Measurements from ENCODE around the gene KCTD14.
"Not testable (repeated sequence)": the region's sequence is repeated elsewhere in the genome, so short reads cannot be mapped to it uniquely, and the experiment has no call there.

The KCTD14 gene

GRCh38 chr11:78022397-78023396, at the start of gene KCTD14:
Gene KCTD14, minus strand, starts transcription at chr11:78023276. Its CDS starts 27 bp downstream, at chr11:78023249.
- in situ Hi-C loops (cut with MboI; ENCODE audit: low pct_unique_long_range_greater_than_20kb, low sequenced_read_pairs): no loop called here
- no peak for DNase-seq

- in situ Hi-C loops (cut with MboI; ENCODE audit: low pct_unique_long_range_greater_than_20kb, low sequenced_read_pairs): no loop called here
- no peak for DNase-seq
Measured at GRCh38 chr11:78072455-78072854, 49.4 kb upstream of the KCTD14 start.

GRCh38 chr11:78071717-78072116, 48.6 kb upstream of the KCTD14 start:
- in situ Hi-C loops (cut with MboI; ENCODE audit: low pct_unique_long_range_greater_than_20kb, low sequenced_read_pairs): no loop called here
- DNase-seq: no peak

GRCh38 chr11:78070621-78071020, 47.5 kb upstream of the KCTD14 start:
- no peak for DNase-seq
- in situ Hi-C loops (cut with MboI; ENCODE audit: low pct_unique_long_range_greater_than_20kb, low sequenced_read_pairs): no loop called here

GRCh38 chr11:78069465-78069864, 46.4 kb upstream of the KCTD14 start:
- in situ Hi-C loops (cut with MboI; ENCODE audit: low pct_unique_long_range_greater_than_20kb, low sequenced_read_pairs): no loop called here

GRCh38 chr11:78067704-78068103, 44.6 kb upstream of the KCTD14 start:
- no peak for DNase-seq
- in situ Hi-C loops (cut with MboI; ENCODE audit: low pct_unique_long_range_greater_than_20kb, low sequenced_read_pairs): no loop called here

More at GRCh38 chr11:78069465-78069864, 46.4 kb upstream of the KCTD14 start:
- no peak for DNase-seq

- in situ Hi-C loops (cut with MboI; ENCODE audit: low pct_unique_long_range_greater_than_20kb, low sequenced_read_pairs): no loop called here
- no peak for DNase-seq
Measured at GRCh38 chr11:78066471-78066870, 43.4 kb upstream of the KCTD14 start.

GRCh38 chr11:78065203-78065602, 42.1 kb upstream of the KCTD14 start:
- in situ Hi-C loops (cut with MboI; ENCODE audit: low pct_unique_long_range_greater_than_20kb, low sequenced_read_pairs): no loop called here
- no peak for DNase-seq

GRCh38 chr11:78063440-78064181, 40.5 kb upstream of the KCTD14 start, which contains the start of gene THRSP:
Gene THRSP, plus strand, starts transcription at chr11:78063861. Its CDS starts 21 bp downstream, at chr11:78063882.
- in situ Hi-C loops (cut with MboI; ENCODE audit: low pct_unique_long_range_greater_than_20kb, low sequenced_read_pairs): no loop called here
- no peak for DNase-seq

- DNase-seq: no peak
- in situ Hi-C loops (cut with MboI; ENCODE audit: low pct_unique_long_range_greater_than_20kb, low sequenced_read_pairs): no loop called here
Measured at GRCh38 chr11:78062671-78063070, 39.6 kb upstream of the KCTD14 start.

GRCh38 chr11:78061921-78062311, 38.8 kb upstream of the KCTD14 start:
- no peak for DNase-seq
- in situ Hi-C loops (cut with MboI; ENCODE audit: low pct_unique_long_range_greater_than_20kb, low sequenced_read_pairs): no loop called here

- in situ Hi-C loops (cut with MboI; ENCODE audit: low pct_unique_long_range_greater_than_20kb, low sequenced_read_pairs): no loop called here
- DNase-seq: no peak
Measured at GRCh38 chr11:78061088-78061920, 38.2 kb upstream of the KCTD14 start.

GRCh38 chr11:78060533-78060932, 37.5 kb upstream of the KCTD14 start:
- in situ Hi-C loops (cut with MboI; ENCODE audit: low pct_unique_long_range_greater_than_20kb, low sequenced_read_pairs): no loop called here
- no peak for DNase-seq

- in situ Hi-C loops (cut with MboI; ENCODE audit: low pct_unique_long_range_greater_than_20kb, low sequenced_read_pairs); DNase-seq: not testable (repeated sequence)
Measured at GRCh38 chr11:78059749-78060328, 36.8 kb upstream of the KCTD14 start.

- in situ Hi-C loops (cut with MboI; ENCODE audit: low pct_unique_long_range_greater_than_20kb, low sequenced_read_pairs): no loop called here
- no peak for DNase-seq
Measured at GRCh38 chr11:78057462-78058055, 34.5 kb upstream of the KCTD14 start.

GRCh38 chr11:78056093-78056492, 33.0 kb upstream of the KCTD14 start:
- DNase-seq: no peak
- in situ Hi-C loops (cut with MboI; ENCODE audit: low pct_unique_long_range_greater_than_20kb, low sequenced_read_pairs): no loop called here

GRCh38 chr11:78054971-78055370, 31.9 kb upstream of the KCTD14 start:
- DNase-seq: no peak
- in situ Hi-C loops (cut with MboI; ENCODE audit: low pct_unique_long_range_greater_than_20kb, low sequenced_read_pairs): no loop called here

All from KBM-7 (cell line).